Measurements from ENCODE around the gene NUP88.
"Not testable (repeated sequence)": the region's sequence is repeated elsewhere in the genome, so short reads cannot be mapped to it uniquely, and the experiment has no call there.

NUP88 gene

GRCh38 chr17:5431949-5432556 lies 12.6 kb upstream of the NUP88 start:
- Mint-ChIP-seq H3K27ac (no peak overlapping the region), H3K9me3 (no peaks in the 10 kb centered on the region), H3K4me1 (peaks cover 23 to 27% of the 10 kb centered on the region in 2 donors), H3K27me3 (no peaks in the 10 kb centered on the region), H3K36me3 (peaks cover 41 to 69% of the 10 kb centered on the region in 2 donors), H3K4me3 (no peak overlapping the region)
- ATAC-seq (replicated peaks): no peak
- no peak for DNase-seq

GRCh38 chr17:5431234-5431633 lies 11.8 kb upstream of the NUP88 start:
- not testable (repeated sequence) for H3K9me3 Mint-ChIP-seq; DNase-seq; H3K27me3 Mint-ChIP-seq; H3K4me3 Mint-ChIP-seq; ATAC-seq (replicated peaks)
- Mint-ChIP-seq H3K36me3 (peaks cover 33 to 61% of the 10 kb centered on the region in 2 donors), H3K27ac (peak overlapping the region; percentile 21), H3K4me1 (peaks cover 19 to 20% of the 10 kb centered on the region in 2 donors)

DNA sequence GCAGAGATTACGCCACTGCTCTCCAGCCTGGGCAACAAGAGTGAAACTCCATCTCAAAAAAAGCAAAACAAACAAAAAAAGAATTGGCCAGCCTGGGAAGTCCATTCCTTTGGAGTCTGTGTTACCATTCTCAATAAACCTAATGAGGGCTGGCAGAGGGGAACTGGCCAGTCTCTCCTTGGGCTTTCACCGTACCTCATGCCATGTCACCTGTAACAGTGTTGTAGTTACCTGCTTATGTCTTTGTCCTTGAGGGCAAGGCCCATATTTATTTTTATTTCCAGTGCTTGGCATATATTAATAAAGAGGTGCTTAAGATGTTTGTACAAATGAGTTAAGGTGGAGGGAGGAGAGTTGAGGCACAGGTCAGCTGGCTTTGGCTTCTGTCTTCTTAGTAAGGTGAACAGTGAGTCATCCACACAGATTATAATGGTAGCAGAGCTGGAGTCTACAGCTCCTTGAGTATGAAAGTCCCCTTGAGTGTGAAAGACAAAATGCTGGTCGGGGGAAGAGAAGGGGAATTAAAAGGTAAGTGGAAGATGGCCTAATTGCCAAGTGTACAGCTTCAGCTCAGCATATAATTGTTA lies 11.0 kb upstream of the NUP88 start:
- Mint-ChIP-seq H3K4me3 (no peak overlapping the region), H3K9me3 (no peaks in the 10 kb centered on the region), H3K4me1 (peaks cover 16 to 18% of the 10 kb centered on the region in 2 donors), H3K27me3 (no peaks in the 10 kb centered on the region), H3K36me3 (peaks cover 31 to 65% of the 10 kb centered on the region in 2 donors), H3K27ac (peak overlapping the region; percentile 70)
- no peak for ATAC-seq (replicated peaks)
- DNase-seq: no peak

DNA sequence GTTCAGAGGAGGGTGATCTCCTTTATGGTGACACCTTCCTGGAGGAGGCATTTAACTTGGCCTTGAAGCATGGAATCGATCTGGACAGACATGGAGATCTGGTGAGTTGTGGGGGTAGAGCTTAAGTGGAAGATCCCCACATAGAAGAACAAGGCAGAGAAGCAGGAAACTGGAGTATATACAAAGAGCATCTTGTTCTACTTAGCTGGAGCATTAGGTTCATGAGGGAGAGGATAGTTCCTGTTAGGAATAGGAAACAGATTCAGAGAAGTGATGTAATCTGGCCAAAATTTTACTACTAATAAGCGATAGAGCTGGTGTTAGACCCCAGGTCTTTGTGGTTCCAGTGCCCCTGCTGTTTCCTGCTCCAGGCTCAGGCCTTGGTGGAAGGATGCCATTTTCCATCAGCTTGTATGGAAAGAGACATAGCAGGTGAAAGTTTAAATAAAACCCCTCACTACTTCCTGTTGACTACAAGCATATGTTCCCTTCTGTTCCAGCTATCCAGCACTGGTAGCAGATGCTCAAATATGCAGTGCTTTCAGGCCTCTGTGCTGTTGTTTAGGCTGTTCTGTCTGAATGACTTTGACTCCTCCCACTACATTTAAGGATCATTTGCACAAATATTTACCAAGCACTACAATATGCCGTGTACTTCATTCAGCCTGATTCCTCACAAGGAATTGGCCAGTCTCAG lies 9.9 kb upstream of the NUP88 start:
- no peak overlapping the region for H3K4me3 Mint-ChIP-seq
- ATAC-seq (replicated peaks): no peak
- peaks cover 11 to 15% of the 10 kb centered on the region in 2 donors for H3K4me1 Mint-ChIP-seq
- no peaks in the 10 kb centered on the region for H3K27me3 Mint-ChIP-seq
- H3K9me3 Mint-ChIP-seq: no peaks in the 10 kb centered on the region
- DNase-seq: no peak
- no peak overlapping the region for H3K27ac Mint-ChIP-seq
- peaks cover 32 to 67% of the 10 kb centered on the region in 2 donors for H3K36me3 Mint-ChIP-seq

DNA sequence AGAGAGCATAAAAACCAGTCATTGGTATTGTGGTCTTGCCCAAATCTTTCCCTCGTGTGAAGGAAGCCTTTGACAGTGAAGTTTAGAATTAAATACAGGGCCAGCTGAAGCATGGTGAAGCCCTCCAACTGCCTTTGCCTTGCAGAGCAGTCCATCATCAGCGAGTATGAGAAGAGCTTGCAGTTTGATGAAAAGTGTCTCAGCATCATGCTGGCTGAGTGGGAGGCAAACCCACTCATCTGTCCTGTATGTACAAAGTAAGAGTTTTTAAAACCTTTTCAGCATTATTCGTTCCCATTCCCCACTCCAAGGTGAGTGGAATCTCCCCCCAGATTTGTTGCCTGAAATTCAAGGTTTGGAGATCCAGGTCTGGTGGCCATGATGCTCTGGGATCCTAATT lies 6.4 kb upstream of the NUP88 start:
- DNase-seq (no peak), ATAC-seq (replicated peaks) (no peak)
- Mint-ChIP-seq H3K36me3 (peaks cover 28 to 59% of the 10 kb centered on the region in 2 donors), H3K9me3 (no peaks in the 10 kb centered on the region), H3K27me3 (no peaks in the 10 kb centered on the region), H3K27ac (no peak overlapping the region), H3K4me3 (no peak overlapping the region), H3K4me1 (peaks cover 20 to 26% of the 10 kb centered on the region in 2 donors)

DNA sequence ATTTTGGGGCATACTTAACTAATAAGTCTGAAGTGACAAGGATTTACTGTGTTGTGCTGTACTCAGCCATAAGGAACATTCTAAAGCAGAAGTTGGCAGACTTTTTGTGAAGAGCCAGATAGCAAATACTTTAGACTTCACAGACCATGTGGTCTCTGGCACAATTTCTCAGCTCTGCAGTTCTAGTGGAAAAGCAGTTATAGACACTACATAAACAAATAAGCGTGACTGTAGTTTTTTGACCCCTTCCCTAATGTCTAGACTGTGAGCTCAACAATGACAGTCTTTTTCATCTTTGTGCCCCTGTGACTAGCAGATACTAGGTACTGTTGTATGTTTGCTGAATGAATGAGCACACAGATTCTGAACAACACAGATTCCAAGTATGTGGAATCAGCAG lies 5.4 kb upstream of the NUP88 start:
- H3K9me3 Mint-ChIP-seq: no peaks in the 10 kb centered on the region
- DNase-seq: no peak
- H3K4me3 Mint-ChIP-seq: no peak overlapping the region
- peaks cover 18 to 26% of the 10 kb centered on the region in 2 donors for H3K4me1 Mint-ChIP-seq
- H3K27me3 Mint-ChIP-seq: no peaks in the 10 kb centered on the region
- H3K27ac Mint-ChIP-seq: no peak overlapping the region
- peaks cover 24 to 58% of the 10 kb centered on the region in 2 donors for H3K36me3 Mint-ChIP-seq
- ATAC-seq (replicated peaks): no peak

DNA sequence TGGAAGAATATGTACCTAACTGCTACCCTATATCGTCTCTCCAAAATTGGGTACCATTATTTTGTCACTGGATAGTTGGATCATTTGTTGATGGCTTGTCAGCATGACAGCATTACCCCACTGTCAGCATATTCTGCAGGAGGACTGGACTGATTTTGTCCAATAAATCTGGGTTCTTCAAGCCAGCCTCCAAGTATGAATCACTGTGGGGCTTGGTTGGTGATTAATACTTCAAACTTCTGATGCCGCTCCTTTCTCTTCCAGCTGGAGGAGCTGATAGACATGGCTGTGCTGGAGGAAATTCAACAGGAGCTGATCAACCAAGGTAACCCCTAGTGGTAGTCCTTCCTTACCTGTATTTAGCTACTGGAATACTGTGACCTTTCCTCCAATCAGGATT lies 3.0 kb upstream of the NUP88 start:
- Mint-ChIP-seq H3K27ac (no peak overlapping the region), H3K4me3 (no peak overlapping the region), H3K27me3 (no peaks in the 10 kb centered on the region), H3K9me3 (no peaks in the 10 kb centered on the region), H3K36me3 (peaks cover 22 to 49% of the 10 kb centered on the region in 2 donors), H3K4me1 (peaks cover 11 to 26% of the 10 kb centered on the region in 2 donors)
- no peak for DNase-seq
- no peak for ATAC-seq (replicated peaks)

- H3K27ac Mint-ChIP-seq: peak within 1 kb of the TSS; percentile 98
- ATAC-seq (replicated peaks): peak; percentile 67 to 72
- H3K27me3 Mint-ChIP-seq: no peaks in the 10 kb centered on the region
- peaks cover 13 to 32% of the 10 kb centered on the region in 2 donors for H3K4me1 Mint-ChIP-seq
- peaks cover 23 to 45% of the 10 kb centered on the region in 2 donors for H3K36me3 Mint-ChIP-seq
- peak within 1 kb of the TSS; percentile 93 to 98 for H3K4me3 Mint-ChIP-seq
- no peaks in the 10 kb centered on the region for H3K9me3 Mint-ChIP-seq
- peak; percentile 83 for DNase-seq
Measured at GRCh38 chr17:5419959-5420653, 644 bp upstream of the NUP88 start, which contains the start of gene RPAIN. Gene RPAIN, plus strand, starts transcription at chr17:5420182. Its CDS starts 29 bp downstream, at chr17:5420211.

- Mint-ChIP-seq H3K27me3 (no peaks in the 10 kb centered on the region), H3K4me3 (peak overlapping the region; percentile 93 to 98), H3K27ac (peak overlapping the region; percentile 98), H3K4me1 (peaks cover 13 to 32% of the 10 kb centered on the region in 2 donors), H3K36me3 (peaks cover 23 to 41% of the 10 kb centered on the region in 2 donors), H3K9me3 (no peaks in the 10 kb centered on the region)
- DNase-seq: peak; percentile 80
- peak; percentile 66 to 67 for ATAC-seq (replicated peaks)
Measured at GRCh38 chr17:5418858-5419355, 555 bp downstream of the NUP88 start.

DNA sequence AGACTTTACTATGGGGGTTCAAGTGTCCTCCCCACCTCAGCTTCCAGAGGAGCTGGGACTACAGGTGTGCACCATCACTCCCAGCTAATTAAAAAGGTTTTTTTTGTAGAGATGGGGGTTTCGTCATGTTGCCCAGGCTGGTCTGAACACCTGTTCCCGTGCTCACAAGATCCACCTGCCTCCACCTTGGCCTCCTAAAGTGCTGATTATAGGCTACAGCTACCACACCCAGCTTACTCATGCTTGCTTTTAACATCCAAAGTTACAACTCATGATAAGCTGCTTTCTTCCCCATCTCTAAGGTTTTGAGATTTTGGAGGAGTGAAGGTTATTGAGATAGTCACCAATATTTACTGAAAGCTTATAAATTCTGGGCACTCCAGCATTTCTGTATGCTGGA lies 2.6 kb downstream of the NUP88 start:
- ATAC-seq (replicated peaks): no peak
- peak overlapping the region; percentile 37 for H3K27ac Mint-ChIP-seq
- H3K9me3 Mint-ChIP-seq: no peaks in the 10 kb centered on the region
- H3K4me3 Mint-ChIP-seq: peak overlapping the region; percentile 72
- peaks cover 39 to 53% of the 10 kb centered on the region in 2 donors for H3K36me3 Mint-ChIP-seq
- H3K4me1 Mint-ChIP-seq: peaks cover 26 to 39% of the 10 kb centered on the region in 2 donors
- DNase-seq: no peak
- H3K27me3 Mint-ChIP-seq: no peaks in the 10 kb centered on the region

- DNase-seq (no peak), ATAC-seq (replicated peaks) (no peak)
- H3K9me3 Mint-ChIP-seq: no peaks in the 10 kb centered on the region
- H3K4me3 Mint-ChIP-seq: no peak overlapping the region
- H3K27me3 Mint-ChIP-seq: no peaks in the 10 kb centered on the region
- H3K4me1 Mint-ChIP-seq: peaks cover 28 to 43% of the 10 kb centered on the region in 2 donors
- peaks cover 44 to 58% of the 10 kb centered on the region in 2 donors for H3K36me3 Mint-ChIP-seq
- peak overlapping the region; percentile 32 for H3K27ac Mint-ChIP-seq
Measured at GRCh38 chr17:5413682-5414081, 5.8 kb downstream of the NUP88 start.

- H3K4me3 Mint-ChIP-seq: peak overlapping the region; percentile 49 to 70
Measured at GRCh38 chr17:5410594-5411272, 8.7 kb downstream of the NUP88 start.

DNA sequence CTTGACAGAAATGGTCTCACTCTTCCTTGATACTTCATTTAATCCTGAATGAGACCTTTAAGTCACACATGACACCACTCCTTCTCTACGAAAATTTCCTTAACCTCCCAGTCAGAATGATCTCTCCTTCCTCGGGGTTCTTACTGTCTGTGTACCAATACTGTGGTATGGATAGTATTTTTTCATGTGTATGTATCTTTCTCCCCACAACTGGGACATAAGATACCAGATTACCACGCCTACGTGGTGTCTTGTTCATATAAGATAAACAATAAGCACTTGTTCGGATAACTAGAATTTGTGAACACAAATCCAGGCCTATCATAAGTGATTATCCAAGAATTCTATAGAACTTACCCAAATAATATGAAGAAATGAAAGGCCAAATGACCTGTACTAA lies 11.3 kb downstream of the NUP88 start:
- Mint-ChIP-seq H3K4me3 (no peak overlapping the region), H3K27me3 (no peaks in the 10 kb centered on the region), H3K27ac (no peak overlapping the region), H3K9me3 (no peaks in the 10 kb centered on the region), H3K36me3 (peaks cover 30 to 36% of the 10 kb centered on the region in 2 donors), H3K4me1 (peaks cover 22 to 32% of the 10 kb centered on the region in 2 donors)
- DNase-seq (no peak), ATAC-seq (replicated peaks) (no peak)

More at GRCh38 chr17:5410594-5411272, 8.7 kb downstream of the NUP88 start:
- no peak for DNase-seq
- H3K27me3 Mint-ChIP-seq: no peaks in the 10 kb centered on the region
- ATAC-seq (replicated peaks): peak; percentile 52 to 69
- peak overlapping the region; percentile 77 for H3K27ac Mint-ChIP-seq
- peaks cover 27 to 38% of the 10 kb centered on the region in 2 donors for H3K4me1 Mint-ChIP-seq
- no peaks in the 10 kb centered on the region for H3K9me3 Mint-ChIP-seq
- peaks cover 31 to 37% of the 10 kb centered on the region in 2 donors for H3K36me3 Mint-ChIP-seq

All from stimulated activated naive B cell treated with anti-CD40 and anti-IgM and Interleukin-4, amounts not matched to agents 10 μg/mL and 1 μg/mL and 100 μg/mL, for 72 hours (primary cell).